ENCODE measurements around the gene TMIGD2.
"Not testable (repeated sequence)": the region's sequence is repeated elsewhere in the genome, so short reads cannot be mapped to it uniquely, and the experiment has no call there.

TMIGD2 gene

DNA sequence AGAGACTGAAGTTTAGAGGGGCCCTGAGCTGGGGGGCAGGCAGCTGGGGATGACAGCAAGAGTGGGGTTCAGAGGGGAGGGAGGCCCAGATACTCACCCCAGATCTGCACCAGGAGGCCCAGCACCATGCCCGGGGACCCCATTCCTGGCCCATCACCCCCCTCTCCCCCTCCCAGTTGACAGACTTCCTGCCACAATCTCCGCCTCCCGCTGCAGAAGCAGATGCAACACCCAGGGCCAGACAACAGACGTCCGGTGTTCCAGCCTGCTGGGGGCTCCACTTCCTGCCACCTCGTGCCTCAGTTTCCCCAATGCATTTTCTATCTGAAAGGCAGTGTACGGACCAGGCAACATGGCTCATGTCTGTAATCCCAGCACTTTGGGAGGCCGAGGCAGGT lies at the start of gene TMIGD2:
Gene TMIGD2 (minus strand): TSS at position 147 of the 398 bp plus-strand sequence. CDS start 4 bp downstream, at position 143.
- DNase-seq: no peak

DNA sequence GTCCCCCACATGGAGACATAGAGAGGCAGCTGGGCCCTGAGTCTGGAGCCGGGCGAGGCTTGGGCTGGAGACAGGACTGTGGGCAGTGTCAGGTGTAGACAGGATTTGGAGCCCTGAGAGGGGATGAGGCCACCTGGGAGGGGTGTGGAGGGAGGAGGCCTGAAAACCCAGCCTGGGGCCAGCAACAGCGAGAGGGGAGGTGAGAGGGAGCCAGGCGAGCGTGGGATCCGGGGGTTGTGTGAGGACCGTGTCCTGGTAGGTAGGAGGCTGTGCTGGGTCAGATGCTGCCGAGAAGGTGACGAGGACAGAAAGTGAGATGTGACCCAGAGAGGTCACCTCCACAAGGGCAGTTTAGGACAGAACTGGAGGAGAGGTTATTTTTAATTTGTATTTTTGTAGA lies 48.5 kb upstream of the TMIGD2 start:
- DNase-seq: no peak

GRCh38 chr19:4350111-4350510 lies 47.9 kb upstream of the TMIGD2 start:
- DNase-seq: no peak

DNA sequence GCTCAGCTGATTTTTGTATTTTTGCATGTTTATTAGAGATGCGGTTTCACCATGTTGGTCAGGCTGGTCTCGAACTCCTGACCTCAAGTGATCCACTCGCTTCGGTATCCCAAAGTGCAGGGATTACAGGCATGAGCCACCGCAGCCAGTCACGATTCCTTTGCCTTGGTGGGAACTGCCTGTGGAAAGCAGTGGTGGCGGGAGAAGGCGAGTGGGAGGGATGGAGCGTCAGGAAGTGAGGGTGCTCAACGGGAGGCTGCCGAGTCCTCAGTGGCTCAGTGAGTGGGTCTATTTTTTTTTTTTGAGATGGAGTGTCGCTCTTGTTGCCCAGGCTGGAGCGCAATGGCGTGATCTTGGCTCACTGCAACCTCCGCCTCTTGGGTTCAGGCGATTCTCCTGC lies 47.0 kb upstream of the TMIGD2 start:
- not testable (repeated sequence) for DNase-seq

DNA sequence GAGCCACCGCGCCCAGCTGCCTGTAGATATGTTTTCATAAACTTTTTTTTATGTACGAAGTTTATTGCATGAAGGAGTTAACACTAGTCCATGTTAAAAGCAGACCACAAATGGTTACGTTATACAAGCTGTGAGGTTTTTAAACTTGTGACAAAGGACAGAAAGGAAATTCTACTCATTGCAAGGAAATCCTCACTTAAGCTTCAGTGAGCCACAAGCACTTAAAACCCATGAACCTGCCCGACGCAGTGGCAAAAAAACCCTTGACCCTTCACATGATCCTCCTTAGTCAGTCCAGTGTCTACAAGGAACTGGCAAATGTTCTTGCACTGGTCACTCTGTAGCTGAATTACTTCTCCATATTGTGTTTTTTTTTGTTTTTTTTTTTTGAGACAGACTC lies 45.3 kb upstream of the TMIGD2 start:
- DNase-seq: no peak

DNA sequence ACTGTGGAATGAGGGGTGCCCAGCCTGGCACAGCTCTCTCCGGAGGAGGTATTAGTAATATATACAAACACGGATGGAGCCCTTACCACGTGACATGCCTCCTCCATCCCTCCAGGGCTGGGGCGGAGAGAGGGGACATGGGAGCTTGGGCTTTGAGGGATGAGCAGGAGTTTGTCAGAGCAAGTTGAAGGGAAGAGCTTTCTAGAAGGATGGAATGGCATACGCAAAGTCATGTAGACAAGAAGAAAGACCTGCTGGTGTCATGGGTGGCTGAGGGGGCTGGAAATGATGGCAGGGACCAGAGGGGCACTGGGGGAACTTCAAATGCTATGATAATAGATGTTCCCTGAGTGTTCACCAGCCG lies 43.8 kb upstream of the TMIGD2 start:
- no peak for DNase-seq

GRCh38 chr19:4345342-4346019 lies 43.3 kb upstream of the TMIGD2 start:
- DNase-seq: no peak

- peak; percentile 51 for DNase-seq
These were observed 41.5 kb upstream of the TMIGD2 start, which contains the start of gene MPND for GRCh38 chr19:4343370-4344307. Gene MPND, plus strand, starts transcription at chr19:4343562. Its CDS starts 32 bp downstream, at chr19:4343594.

GRCh38 chr19:4342615-4343369 lies 40.6 kb upstream of the TMIGD2 start:
- DNase-seq: peak; percentile 100

GRCh38 chr19:4342314-4342614 lies 40.1 kb upstream of the TMIGD2 start:
- DNase-seq: no peak

GRCh38 chr19:4338441-4339355 lies 36.5 kb upstream of the TMIGD2 start, which contains the start of gene STAP2:
Gene STAP2, minus strand, starts transcription at chr19:4338827. Its CDS starts 74 bp downstream, at chr19:4338753.
- peak; percentile 21 for DNase-seq

GRCh38 chr19:4337906-4338440 lies 35.8 kb upstream of the TMIGD2 start:
- DNase-seq: no peak

DNA sequence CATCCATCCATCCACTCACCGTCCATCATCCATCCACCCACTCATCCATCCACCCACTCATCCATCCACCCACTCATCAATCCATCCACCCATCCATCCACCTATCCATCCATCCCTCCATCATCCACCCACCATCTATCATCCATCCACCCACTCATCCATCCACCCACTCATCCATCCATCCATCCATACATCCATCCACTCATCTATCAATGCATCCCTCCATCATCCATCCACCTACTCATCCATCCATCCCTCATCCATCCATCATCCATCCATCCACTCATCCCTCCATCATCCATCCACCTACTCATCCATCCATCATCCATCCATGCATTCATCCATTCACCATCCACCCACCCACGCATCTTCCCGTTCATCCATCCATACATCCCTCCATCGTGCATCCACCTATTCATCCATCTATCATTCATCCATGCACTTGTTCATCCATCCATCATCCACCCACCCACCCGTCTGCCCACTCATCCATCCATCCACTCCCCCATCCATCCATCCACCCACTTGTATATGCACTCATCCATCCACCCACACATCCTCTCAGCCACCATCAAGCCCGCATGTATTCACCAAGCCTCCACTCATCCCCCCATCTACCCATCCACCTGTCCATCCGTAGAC lies 32.9 kb upstream of the TMIGD2 start:
- DNase-seq: no peak

DNA sequence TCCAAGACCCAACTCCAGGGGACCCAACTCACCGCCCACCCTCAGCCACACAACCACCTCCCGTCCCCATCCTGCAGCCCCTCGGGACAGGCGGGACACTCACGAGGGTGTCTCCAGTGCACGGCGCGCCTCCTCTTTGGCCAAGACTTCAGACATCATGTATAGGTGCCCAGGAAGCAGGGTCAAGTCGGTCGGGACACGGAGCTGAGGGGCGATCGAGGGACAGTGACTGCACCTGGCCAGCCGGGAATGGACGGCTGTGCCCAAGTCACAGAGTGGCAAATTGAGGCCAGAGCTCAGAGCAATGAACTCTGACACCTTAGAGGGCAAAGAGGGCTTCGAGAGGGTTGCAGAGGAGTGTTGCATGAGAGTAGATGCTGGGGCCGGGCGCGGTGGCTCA lies 27.7 kb upstream of the TMIGD2 start:
- DNase-seq: no peak

GRCh38 chr19:4328991-4329681 lies 26.9 kb upstream of the TMIGD2 start:
- DNase-seq: not testable (repeated sequence)

DNA sequence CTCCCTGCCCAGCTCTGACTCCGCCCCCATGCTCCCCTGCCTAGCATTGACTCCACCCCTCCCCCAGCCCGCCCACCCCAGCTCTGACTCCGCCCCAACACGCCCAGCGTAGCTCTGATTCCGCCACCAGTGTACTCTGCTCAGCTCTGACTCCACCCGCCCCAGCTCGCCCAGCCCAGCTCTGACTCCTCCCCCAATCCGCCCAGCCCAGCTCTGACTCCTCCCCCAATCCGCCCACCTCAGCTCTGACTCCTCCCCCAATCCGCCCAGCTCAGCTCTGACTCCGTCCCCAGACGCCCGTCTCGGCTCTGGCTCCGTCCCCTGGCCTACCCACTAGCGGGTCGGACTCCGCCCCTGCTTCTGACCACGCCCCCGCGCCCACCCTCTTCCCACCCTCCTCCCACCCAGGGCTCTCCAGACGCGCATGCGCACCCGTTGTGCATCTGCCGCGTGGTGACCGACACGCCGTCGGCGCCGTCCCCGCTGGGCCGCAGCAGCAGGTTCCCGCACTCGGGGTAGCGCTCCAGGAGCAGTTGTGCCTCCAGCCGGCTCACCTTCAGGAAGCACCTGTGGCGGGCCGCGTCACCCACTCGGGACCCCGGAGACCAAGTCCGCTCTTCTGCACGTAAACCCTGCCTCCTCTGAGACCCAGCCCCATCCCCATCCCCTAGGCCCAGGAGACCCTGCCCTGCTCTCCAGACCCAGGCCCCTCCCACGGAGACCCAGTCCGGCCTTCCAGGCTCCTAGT lies 26.2 kb upstream of the TMIGD2 start:
- no peak for DNase-seq

GRCh38 chr19:4327877-4328242 lies 25.7 kb upstream of the TMIGD2 start:
- no peak for DNase-seq

GRCh38 chr19:4327252-4327876 lies 25.2 kb upstream of the TMIGD2 start:
- no peak for DNase-seq

- DNase-seq: no peak
These were observed 24.7 kb upstream of the TMIGD2 start for GRCh38 chr19:4326837-4327251.
